Naive thymus-derived CD4-positive, alpha-beta T cell (primary cell): ENCODE measurements around the gene P3H2. TPM values are rescaled to one million over a fixed set of nuclear protein-coding genes. Genes with fewer than 3 reads are reported as not detected.
"Not testable (repeated sequence)": the region's sequence is repeated elsewhere in the genome, so short reads cannot be mapped to it uniquely, and the experiment has no call there.

Experiments
- ATAC-seq: fragments of 150-1000 bp; cut with Tn5 transposase; 2 replicates; pipeline ENCODE4 v1.10.0; 2021; ENCODE audit warnings: mild to moderate bottlenecking, moderate library complexity
- CTCF ChIA-PET: fragments of 350-600 bp; sonication (Branson Sonifier 250); formaldehyde crosslinking; loops from one replicate; lab custom pipeline; 2021; ENCODE audit warnings: antibody characterized with exemption; lab: Charles Lee
- POLR2A ChIA-PET: fragments of 350-600 bp; sonication (Branson Sonifier 250); formaldehyde crosslinking; loops from one replicate; lab custom pipeline; 2021; ENCODE audit warnings: antibody characterized with exemption, inconsistent platforms; lab: Charles Lee
- DNase-seq, 9 donors: peaks; one replicate each; pipeline versions ENCODE4 v3.0.0 to v3.0.0-alpha.2; 2020 to 2022; ENCODE audit warnings: mixed read lengths in 1 of 9
- H3K27ac ChIP-seq: one replicate; pipeline ENCODE4 v1.7.0; 2013; ENCODE audit warnings: mild to moderate bottlenecking, low read depth, low read length, moderate library complexity
- H3K27me3 ChIP-seq, 2 donors: one replicate each; pipeline ENCODE4 v1.7.0; 2013; ENCODE audit warnings: low read length in 2 of 2, mild to moderate bottlenecking in 2 of 2, moderate library complexity in 2 of 2; ENCODE audit not compliant: control insufficient read depth in 2 of 2, insufficient read depth in 2 of 2
- H3K36me3 ChIP-seq, 3 experiments: 1 replicate in 2 of 3; 2 replicates in 1 of 3; pipeline ENCODE4 v1.7.0; 2013; ENCODE audit warnings: low read length in 3 of 3, mild to moderate bottlenecking in 3 of 3, moderate library complexity in 1 of 3; ENCODE audit not compliant: insufficient read depth in 3 of 3, control insufficient read depth in 2 of 3
- H3K4me1 ChIP-seq, 2 donors: one replicate each; pipeline ENCODE4 v1.7.0; 2013; ENCODE audit warnings: low read length in 2 of 2, mild to moderate bottlenecking in 2 of 2, moderate library complexity in 1 of 2; ENCODE audit not compliant: control insufficient read depth in 2 of 2, insufficient read depth in 2 of 2
- H3K4me3 ChIP-seq: 2 replicates; pipeline ENCODE4 v1.7.0; 2013; ENCODE audit warnings: mild to moderate bottlenecking, low read length
- H3K9me3 ChIP-seq, 3 experiments: 1 replicate in 2 of 3; 2 replicates in 1 of 3; pipeline ENCODE4 v1.7.0; 2013; ENCODE audit warnings: low read length in 3 of 3; ENCODE audit not compliant: control insufficient read depth in 2 of 3
- H3K27ac Mint-ChIP-seq, 9 donors: one replicate each; pipeline ENCODE4 v1.8.0; 2020 to 2022; ENCODE audit warnings: mixed read lengths in 9 of 9, mild to moderate bottlenecking in 8 of 9, moderate library complexity in 5 of 9, inconsistent platforms in 2 of 9
- H3K27me3 Mint-ChIP-seq, 5 donors: one replicate each; pipeline ENCODE4 v1.8.0; 2021 to 2022; ENCODE audit warnings: mixed read lengths in 5 of 5, mild to moderate bottlenecking in 1 of 5
- H3K36me3 Mint-ChIP-seq, 5 donors: one replicate each; pipeline ENCODE4 v1.8.0; 2020 to 2022; ENCODE audit warnings: mixed read lengths in 5 of 5, mild to moderate bottlenecking in 3 of 5, inconsistent platforms in 1 of 5
- H3K4me1 Mint-ChIP-seq, 7 donors: one replicate each; pipeline ENCODE4 v1.8.0; 2020 to 2022; ENCODE audit warnings: mixed read lengths in 7 of 7, mild to moderate bottlenecking in 3 of 7, inconsistent platforms in 1 of 7
- H3K4me3 Mint-ChIP-seq, 10 donors: one replicate each; pipeline ENCODE4 v1.8.0; 2020 to 2022; ENCODE audit warnings: mild to moderate bottlenecking in 10 of 10, mixed read lengths in 10 of 10, moderate library complexity in 6 of 10, inconsistent platforms in 2 of 10
- H3K9me3 Mint-ChIP-seq, 11 donors: one replicate each; pipeline ENCODE4 v1.8.0; 2020 to 2022; ENCODE audit warnings: mixed read lengths in 11 of 11, mild to moderate bottlenecking in 4 of 11, inconsistent platforms in 1 of 11, moderate library complexity in 1 of 11
- intact Hi-C, 2 donors: fragments of 100-400 bp; cut with micrococcal nuclease; formaldehyde crosslinking; loops; one replicate each; pipeline ENCODE4 v1.15.1; 2023
- polyA plus RNA-seq, 2 donors: library from polyadenylated mRNA; unstranded; fragments of 300-500 nt; fragmentation: Illumina TruSeq; gene quantifications; one replicate each; pipeline ENCODE4 v1.2.3, GENCODE V29; 2021
- total RNA-seq, 6 experiments: library from RNA in 5 of 6; stranded (reverse) in 5 of 6; gene quantifications; 1 replicate in 5 of 6; 2 replicates in 1 of 6; pipeline ENCODE4 v1.2.3 and lab custom pipeline; 2021 to 2026

Gene P3H2
- total and polyA plus RNA-seq, 7 experiments from 2014 or later, result 0.48 to 1.8 TPM; not detected in 5

DNA sequence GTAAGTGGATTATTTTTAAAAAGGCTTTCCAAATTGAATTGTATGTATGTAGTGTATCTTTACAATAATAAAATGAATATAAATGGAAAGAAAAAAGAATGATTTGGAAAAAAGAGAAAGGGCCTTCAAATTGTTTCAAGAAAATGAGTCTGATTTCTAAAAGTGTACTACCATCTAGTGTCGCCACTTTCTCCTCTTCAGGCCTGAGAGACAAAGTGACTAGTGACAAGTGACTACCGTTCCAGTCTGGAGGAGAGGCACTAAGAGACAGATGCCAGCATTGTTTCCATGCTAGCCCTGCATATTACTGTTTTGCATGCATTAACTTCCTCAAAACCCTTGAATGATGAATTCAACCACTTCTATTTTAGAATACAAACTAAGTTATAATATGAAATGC lies 39.3 kb downstream of the P3H2 start:
- Mint-ChIP-seq H3K4me3 (no peak overlapping the region), H3K36me3 (no peaks in the 10 kb centered on the region), H3K27me3 (peaks cover 0 to 29% (median 12%) of the 10 kb centered on the region in 5 donors), H3K27ac (no peak overlapping the region), H3K4me1 (no peaks in the 10 kb centered on the region), H3K9me3 (no peaks in the 10 kb centered on the region)
- POLR2A ChIA-PET, result no interaction called here
- CTCF ChIA-PET, result no interaction called here
- intact Hi-C loops, result no loop called here
- Histone ChIP-seq H3K4me3 (no peak overlapping the region), H3K27me3 (no peaks in the 10 kb centered on the region), H3K9me3 (no peaks in the 10 kb centered on the region), H3K4me1 (no peaks in the 10 kb centered on the region), H3K36me3 (no peaks in the 10 kb centered on the region), H3K27ac (no peak overlapping the region)
- ATAC-seq (no peak), DNase-seq (no peak)

- POLR2A ChIA-PET, H3K4me1 ChIP-seq, H3K27ac Mint-ChIP-seq, H3K27me3 ChIP-seq, H3K36me3 Mint-ChIP-seq, H3K9me3 Mint-ChIP-seq, DNase-seq, H3K27ac ChIP-seq, H3K4me3 Mint-ChIP-seq, H3K4me1 Mint-ChIP-seq, ATAC-seq, intact Hi-C loops, CTCF ChIA-PET, H3K4me3 ChIP-seq, H3K36me3 ChIP-seq, H3K9me3 ChIP-seq: not testable (repeated sequence)
- H3K27me3 Mint-ChIP-seq, result peaks cover 10 to 32% (median 13%) of the 10 kb centered on the region in 5 donors
These were observed 41.5 kb downstream of the P3H2 start for GRCh38 chr3:190079173-190079572.

- H3K36me3 ChIP-seq, result no peaks in the 10 kb centered on the region
- H3K27me3 ChIP-seq, result no peaks in the 10 kb centered on the region
- Mint-ChIP-seq H3K4me3 (no peak overlapping the region), H3K4me1 (no peaks in the 10 kb centered on the region), H3K27ac (no peak overlapping the region), H3K36me3 (no peaks in the 10 kb centered on the region), H3K9me3 (peaks cover 0 to 2% (median 0%) of the 10 kb centered on the region in 11 donors), H3K27me3 (peaks cover 11 to 30% (median 13%) of the 10 kb centered on the region in 5 donors)
- no peak overlapping the region for H3K4me3 ChIP-seq
- ATAC-seq (no peak), DNase-seq (no peak)
- no peaks in the 10 kb centered on the region for H3K9me3 ChIP-seq
- CTCF ChIA-PET, result no interaction called here
- H3K27ac ChIP-seq, result no peak overlapping the region
- POLR2A ChIA-PET, result no interaction called here
- intact Hi-C loops, result no loop called here
- no peaks in the 10 kb centered on the region for H3K4me1 ChIP-seq
These were observed 43.2 kb downstream of the P3H2 start for GRCh38 chr3:190077395-190078045.

GRCh38 chr3:190076601-190077394 lies 43.9 kb downstream of the P3H2 start:
- H3K4me3 ChIP-seq, result no peak overlapping the region
- H3K27me3 ChIP-seq, result no peaks in the 10 kb centered on the region
- Mint-ChIP-seq H3K4me3 (no peak overlapping the region), H3K36me3 (no peaks in the 10 kb centered on the region), H3K27me3 (peaks cover 11 to 29% (median 13%) of the 10 kb centered on the region in 5 donors), H3K9me3 (peaks cover 0 to 2% (median 0%) of the 10 kb centered on the region in 11 donors), H3K4me1 (no peaks in the 10 kb centered on the region), H3K27ac (no peak overlapping the region)
- H3K4me1 ChIP-seq, result no peaks in the 10 kb centered on the region
- no peak overlapping the region for H3K27ac ChIP-seq
- ChIA-PET POLR2A (no interaction called here), CTCF (no interaction called here)
- no peaks in the 10 kb centered on the region for H3K36me3 ChIP-seq
- no peaks in the 10 kb centered on the region for H3K9me3 ChIP-seq
- intact Hi-C loops, result no loop called here
- DNase-seq (no peak), ATAC-seq (no peak)

DNA sequence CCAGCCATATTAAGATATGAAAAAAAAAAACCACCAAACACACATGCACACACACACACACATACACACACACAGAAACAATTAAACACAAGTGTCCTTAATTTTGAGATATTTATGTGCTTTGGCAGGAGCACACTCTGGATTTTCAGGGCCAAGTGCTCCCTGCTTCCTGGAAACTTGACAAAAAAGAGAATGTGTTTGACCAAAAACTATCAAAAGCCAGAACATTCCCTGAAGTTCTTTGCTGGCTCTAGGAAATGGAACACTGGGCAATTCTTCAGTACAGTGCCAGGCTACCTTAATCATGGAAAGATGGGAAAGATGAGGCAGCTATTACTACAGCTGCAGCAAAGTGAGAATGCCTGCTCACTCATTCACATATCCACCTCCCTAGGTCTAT lies 44.6 kb downstream of the P3H2 start:
- no peaks in the 10 kb centered on the region for H3K4me1 Mint-ChIP-seq
- POLR2A ChIA-PET, result no interaction called here
- H3K4me3 Mint-ChIP-seq, result no peak overlapping the region
- no peaks in the 10 kb centered on the region for H3K36me3 Mint-ChIP-seq
- Histone ChIP-seq H3K36me3 (no peaks in the 10 kb centered on the region), H3K9me3 (no peaks in the 10 kb centered on the region), H3K27me3 (no peaks in the 10 kb centered on the region), H3K4me1 (no peaks in the 10 kb centered on the region), H3K27ac (no peak overlapping the region), H3K4me3 (no peak overlapping the region)
- no peak for ATAC-seq
- DNase-seq, result no peak
- CTCF ChIA-PET, result no interaction called here
- intact Hi-C loops, result no loop called here
- H3K27me3 Mint-ChIP-seq, result peaks cover 11 to 35% (median 18%) of the 10 kb centered on the region in 5 donors
- H3K9me3 Mint-ChIP-seq, result peaks cover 0 to 2% (median 0%) of the 10 kb centered on the region in 11 donors
- H3K27ac Mint-ChIP-seq, result no peak overlapping the region

- H3K27ac ChIP-seq, result no peak overlapping the region
- no peak for ATAC-seq
- peaks cover 11 to 35% (median 16%) of the 10 kb centered on the region in 5 donors for H3K27me3 Mint-ChIP-seq
- no peak overlapping the region for H3K27ac Mint-ChIP-seq
- H3K36me3 ChIP-seq, result no peaks in the 10 kb centered on the region
- H3K27me3 ChIP-seq, result no peaks in the 10 kb centered on the region
- ChIA-PET POLR2A (no interaction called here), CTCF (no interaction called here)
- no peaks in the 10 kb centered on the region for H3K4me1 Mint-ChIP-seq
- H3K4me1 ChIP-seq, result no peaks in the 10 kb centered on the region
- H3K9me3 ChIP-seq, result no peaks in the 10 kb centered on the region
- peaks cover 0 to 2% (median 0%) of the 10 kb centered on the region in 11 donors for H3K9me3 Mint-ChIP-seq
- H3K4me3 ChIP-seq, result no peak overlapping the region
- H3K4me3 Mint-ChIP-seq, result no peak overlapping the region
- DNase-seq, result no peak
- no peaks in the 10 kb centered on the region for H3K36me3 Mint-ChIP-seq
- intact Hi-C loops, result no loop called here
These were observed 45.9 kb downstream of the P3H2 start for GRCh38 chr3:190074817-190075216.
